ENCODE data around the gene TMEM132A.
"Not testable (repeated sequence)": the region's sequence is repeated elsewhere in the genome, so short reads cannot be mapped to it uniquely, and the experiment has no call there.

TMEM132A gene

DNA sequence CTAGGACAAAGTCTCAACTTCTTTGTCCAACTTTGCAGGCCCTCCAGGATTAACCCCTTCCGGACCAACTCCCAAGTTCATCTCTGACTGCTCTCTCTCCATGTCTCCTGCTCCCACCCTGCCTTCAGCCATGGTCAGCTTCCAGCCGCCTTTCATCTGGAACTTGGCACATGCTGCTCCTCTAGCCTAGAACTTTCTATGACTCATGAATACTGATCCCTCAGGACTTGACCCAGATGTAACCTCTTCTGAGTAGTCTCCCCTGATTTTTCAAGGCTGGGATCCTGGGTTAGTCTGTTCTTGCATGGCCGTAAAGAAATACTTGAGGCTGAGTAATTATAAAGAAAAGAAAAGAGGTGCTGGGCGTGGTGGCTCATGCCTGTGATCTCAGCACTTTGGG lies 32.9 kb downstream of the TMEM132A start:
- no peak for DNase-seq (ENCODE audit: low read depth in 3 of 3)

DNA sequence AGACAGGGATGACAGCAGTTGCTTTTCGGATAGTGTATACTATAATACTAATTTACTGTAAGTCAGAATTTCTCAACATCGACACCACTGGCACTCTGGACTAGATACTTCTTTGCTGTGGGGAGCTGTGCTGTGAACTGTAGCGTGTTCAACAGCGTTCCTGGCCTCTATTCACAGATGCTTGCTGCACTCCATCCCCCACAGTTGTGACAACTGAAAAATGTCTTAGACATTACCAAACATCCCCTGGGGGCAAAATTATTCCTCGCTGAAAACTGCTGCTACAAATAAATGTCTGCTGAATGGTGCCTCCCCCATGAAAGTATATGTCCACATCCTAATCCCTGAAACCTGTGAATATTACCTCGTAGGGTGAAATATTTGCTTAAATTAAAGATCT lies 35.2 kb downstream of the TMEM132A start:
- DNase-seq (ENCODE audit: low read depth in 3 of 3) = no peak

DNA sequence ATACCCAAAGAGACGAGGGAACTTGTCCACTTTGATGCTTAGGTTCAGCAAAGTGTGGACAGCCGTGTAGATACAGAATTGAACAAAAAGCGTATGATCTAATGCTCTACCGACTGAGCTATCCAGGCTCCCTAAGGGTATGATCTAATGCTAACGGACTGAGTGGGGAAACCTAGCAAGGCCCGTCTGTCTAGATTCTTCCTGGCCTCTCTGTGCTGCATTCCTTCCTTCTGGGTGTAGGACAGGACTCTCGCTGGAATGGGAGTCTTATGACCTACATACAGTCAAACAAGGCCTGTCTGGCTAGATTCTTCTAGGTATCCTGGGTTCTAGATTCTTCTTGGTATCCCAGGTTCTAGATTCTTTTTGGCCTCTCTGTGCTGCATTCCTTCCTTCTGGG lies 36.1 kb downstream of the TMEM132A start:
- no peak for DNase-seq (ENCODE audit: low read depth in 3 of 3)

DNA sequence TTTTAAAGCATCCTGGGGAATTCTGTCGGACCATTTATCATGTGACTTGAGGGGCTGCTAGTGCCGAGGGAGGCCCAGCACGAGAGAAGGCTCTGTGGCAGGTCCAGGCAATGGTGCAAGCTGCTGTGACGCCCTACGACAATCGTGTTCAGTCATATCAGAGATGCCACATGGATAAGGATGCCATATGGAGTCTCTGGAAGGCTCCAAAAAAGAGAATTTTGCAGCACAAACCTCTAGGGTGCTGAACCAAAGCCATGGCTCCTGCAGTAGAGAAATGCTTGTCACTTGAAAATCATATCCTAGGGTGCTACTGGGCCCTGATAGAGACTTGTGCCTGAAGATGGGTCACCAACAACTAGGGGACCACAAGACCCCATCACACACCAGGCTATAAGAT lies 40.5 kb downstream of the TMEM132A start:
- DNase-seq (ENCODE audit: low read depth in 3 of 3) = no peak

DNA sequence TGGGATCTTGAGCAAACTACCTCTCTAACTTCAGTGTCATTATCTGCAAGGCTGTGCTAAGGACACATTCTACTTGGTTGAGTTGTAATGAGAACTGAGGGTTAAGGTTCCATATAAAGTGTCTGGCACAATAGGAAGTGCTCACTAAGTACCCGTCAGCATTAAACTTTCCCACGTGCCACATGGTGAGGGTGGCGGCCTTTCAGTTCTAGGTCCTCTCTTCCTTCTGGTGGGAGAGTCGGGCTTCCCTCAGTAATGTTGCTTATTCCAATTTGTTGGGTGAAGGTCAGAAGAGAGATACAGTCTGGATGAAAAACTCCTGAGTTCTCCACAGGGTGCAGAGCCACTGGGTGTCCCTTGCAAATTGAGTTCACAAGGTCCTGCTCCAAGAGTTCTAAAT lies 42.6 kb downstream of the TMEM132A start:
- DNase-seq (ENCODE audit: low read depth in 3 of 3) = no peak

DNA sequence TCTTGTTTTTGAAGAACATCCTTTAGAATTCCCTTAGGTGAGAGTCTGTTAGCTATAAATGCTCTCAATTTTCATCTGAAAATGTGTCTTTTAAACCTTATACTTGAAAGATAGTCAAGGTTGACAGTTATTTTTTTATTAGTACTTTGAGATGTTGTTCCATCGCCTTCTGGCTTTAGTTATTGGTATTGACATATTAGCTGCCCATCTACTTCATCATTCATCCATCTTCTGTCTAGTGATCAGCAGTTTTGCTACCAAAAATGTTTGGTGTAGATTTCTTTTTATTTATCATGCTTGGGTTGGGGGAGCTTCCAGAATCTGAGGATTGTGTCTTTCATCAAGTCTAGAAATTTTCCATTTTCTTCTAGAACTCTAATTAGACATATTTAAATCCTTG lies 44.0 kb downstream of the TMEM132A start:
- no peak for DNase-seq (ENCODE audit: low read depth in 3 of 3)

DNA sequence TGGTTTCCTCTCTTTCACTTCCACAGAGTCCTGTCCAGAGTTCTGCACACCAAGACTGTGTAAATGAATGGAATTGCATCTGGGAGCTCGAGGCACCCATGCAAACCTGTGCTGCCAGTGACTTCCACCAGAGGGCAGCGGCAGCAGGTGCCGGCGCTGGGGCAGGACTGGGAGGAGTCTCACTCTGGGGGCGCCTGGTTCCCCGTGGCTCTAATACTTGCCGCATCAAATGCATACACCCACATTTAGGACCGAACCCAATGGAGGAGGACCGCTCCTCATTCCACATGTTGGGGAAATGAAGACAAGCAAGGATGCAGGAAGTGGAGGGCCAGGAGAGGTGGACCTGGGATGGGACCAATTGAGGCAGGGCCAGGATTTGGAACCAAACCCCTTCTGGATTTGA lies 46.1 kb downstream of the TMEM132A start:
- peak; percentile 71 to 83 (median 71) for DNase-seq (ENCODE audit: low read depth in 3 of 3)

DNA sequence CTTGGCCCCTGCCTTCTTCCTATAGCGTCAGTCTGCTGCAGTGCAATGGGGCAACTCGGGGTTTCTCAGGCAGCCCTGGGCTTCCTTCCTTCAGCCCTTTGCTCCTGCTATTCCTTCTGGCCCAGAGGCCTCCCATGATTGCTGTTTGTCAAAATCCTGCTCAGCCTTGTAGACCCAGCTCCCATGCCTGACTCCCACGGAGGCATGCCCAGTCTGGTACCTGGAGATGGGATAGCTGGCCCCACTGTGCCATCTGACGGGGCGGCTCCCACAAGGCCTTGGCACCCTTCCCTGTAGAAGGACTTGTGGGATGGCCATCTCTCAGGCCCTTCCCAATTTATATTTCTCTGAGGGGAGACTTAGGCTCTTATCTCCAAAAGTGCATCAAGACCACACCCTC lies 46.6 kb downstream of the TMEM132A start:
- no peak for DNase-seq (ENCODE audit: low read depth in 3 of 3)

DNA sequence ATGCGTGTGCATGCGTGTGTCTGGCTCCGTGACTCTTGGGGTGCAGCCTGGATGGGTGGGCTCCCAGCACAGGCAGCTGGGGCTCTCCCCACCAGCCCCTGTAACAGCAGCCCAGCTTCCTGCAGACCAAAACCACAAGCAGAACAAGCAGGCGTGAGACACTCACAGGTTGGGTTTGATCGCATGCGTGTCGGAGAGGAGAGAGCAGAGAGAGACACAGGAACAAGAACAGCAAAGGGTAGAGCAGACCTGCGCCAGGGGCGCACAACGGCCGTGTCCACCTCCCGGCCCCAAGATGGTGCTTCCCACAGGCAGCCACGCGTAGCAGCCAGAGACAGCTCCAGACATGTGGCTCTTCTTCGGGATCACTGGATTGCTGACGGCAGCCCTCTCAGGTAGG lies 47.3 kb downstream of the TMEM132A start, which contains the start of gene CD6:
Gene CD6 (plus strand): TSS at position 161 of the 400 bp plus-strand sequence. CDS start 186 bp downstream, at position 347.
- peak in 1 of 3 experiments; percentile 69 for DNase-seq (ENCODE audit: low read depth in 3 of 3)

DNA sequence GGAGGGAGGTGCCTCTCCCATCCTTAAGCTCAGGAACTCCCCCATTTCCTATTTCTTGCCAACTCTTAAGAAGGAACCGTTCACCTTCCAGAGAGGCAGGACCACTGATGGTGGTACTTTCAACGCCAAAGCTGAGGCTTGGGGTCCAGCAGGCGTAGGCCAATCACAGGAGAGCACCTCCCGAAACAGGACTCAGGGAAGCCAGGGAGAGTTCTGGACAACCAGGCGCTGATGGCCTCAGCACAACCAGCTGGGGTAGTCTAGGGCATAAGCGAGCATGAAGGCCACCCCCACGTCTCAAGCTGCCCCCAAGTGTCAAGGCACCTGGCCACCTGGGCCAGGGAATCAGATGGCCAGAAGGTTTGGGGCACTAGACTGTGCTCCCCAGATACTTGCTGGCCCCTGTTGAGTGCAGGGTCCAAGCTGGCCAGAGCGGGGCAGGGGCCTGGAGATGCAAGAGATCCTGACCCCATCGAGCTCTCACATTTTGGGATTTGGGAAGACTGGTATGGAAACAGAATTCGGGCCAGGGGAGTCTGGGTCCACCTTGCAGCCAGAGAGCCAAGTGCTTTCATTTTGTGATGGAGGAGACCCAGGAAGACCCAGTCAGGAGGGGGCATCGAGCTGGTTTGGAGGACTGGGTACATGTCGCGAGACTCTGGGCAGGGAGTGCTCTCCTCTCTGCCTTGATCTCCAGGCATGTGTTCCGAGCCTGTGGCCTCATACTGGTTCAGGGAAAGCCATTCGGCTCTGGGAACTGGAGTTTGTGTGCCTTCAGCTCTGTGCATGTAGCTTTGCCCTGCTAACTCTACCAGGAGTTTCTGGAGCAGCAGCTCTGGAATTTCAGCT lies 48.1 kb downstream of the TMEM132A start:
- no peak for DNase-seq (ENCODE audit: low read depth in 3 of 3)

DNA sequence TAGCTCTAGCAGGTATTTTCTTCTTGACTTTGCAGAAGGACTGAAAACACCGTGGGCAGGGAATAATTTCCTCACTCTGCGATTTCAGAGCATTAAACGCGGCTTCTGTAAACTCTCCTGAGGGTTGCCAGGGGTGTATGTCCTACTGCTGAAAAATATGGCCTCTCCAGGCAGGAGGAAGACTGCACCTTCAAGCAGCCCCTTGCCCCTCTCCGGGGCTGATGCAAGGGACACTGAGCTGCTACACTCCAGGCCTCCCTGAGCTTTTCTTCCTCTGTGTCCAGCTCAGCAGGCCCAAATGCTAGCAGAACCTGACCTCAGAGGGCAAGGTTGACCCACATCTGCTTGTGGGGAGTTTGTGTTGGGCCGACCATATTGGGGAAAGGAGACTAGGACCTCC lies 49.4 kb downstream of the TMEM132A start:
- DNase-seq (ENCODE audit: low read depth in 3 of 3) = no peak

DNA sequence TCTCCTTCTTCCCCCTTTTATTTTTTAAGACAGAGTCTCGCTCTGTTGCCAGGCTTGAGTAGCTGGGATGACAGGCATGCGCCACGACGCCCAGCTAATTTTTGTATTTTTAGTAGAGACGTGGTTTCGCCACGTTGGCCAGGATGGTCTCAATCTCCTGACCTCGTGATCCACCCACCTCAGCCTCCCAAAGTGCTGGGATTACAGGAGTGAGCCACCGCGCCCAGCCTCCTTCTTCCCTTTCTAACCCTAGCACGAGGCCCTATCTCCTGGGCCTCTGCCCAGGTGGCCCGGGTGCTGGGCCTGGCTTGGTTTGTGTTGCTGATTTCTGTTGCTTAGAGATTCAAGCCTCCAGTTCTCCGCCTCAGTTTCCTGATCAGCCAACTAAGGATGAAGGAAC lies 50.1 kb downstream of the TMEM132A start:
- not testable (repeated sequence) for DNase-seq (ENCODE audit: low read depth in 3 of 3)

DNA sequence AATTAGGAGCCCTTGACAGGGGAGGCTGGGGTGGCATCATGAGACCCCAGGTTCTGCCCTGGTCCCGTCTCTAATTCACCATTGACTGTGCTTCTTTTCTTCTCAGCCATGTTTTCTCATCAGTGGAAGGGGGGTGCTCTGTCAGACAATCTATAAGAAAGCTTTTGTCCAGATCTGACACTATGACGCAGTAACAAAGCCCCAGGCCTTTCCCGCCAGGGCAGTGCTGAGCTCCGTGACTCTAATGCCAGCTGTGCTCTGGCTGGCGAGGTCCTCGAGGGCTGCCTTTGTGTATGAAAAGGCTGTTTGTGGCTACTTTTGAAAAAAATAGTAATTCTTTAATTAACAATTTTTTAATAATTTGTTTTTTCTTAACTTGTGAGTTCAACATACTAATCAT lies 50.5 kb downstream of the TMEM132A start:
- DNase-seq (ENCODE audit: low read depth in 3 of 3) = no peak

DNA sequence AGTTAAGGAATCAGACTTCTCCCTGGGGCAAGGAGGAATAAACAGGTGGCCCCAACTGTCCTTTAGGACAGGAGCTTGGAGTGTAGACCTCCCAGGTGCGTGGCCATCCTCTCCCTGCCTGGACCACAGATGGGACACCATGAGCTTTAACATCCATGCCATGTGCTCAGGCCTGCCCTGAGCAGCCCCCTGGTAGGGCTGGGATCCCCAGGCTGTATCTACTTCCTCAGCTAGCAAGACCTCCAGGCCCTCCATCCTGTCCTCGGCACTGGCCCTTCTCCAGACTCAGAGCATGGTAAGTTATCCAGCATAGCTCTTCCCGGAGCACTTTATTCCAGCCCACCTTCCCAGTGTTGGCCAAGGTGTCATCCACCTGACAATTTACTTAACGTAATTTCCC lies 53.0 kb downstream of the TMEM132A start:
- DNase-seq (ENCODE audit: low read depth in 3 of 3) = no peak

DNA sequence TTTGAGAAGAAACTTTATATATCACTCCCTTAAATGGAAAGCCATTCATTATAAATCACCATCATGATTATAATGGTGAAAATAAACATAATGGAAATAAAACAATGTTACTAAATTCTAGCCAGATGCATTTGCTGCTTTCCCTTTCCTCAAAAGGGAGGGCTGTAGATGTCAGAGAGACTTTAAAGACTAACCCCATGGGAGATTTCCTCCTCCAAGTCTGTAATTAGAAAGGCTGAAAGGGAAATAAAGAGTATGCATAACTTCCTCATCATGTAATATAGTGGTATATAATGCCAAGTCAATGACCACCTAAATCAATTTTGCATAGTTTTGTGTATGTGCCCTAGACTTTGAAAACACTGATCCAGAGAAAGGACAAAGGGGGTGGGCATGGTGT lies 53.6 kb downstream of the TMEM132A start:
- DNase-seq (ENCODE audit: low read depth in 3 of 3) = no peak

DNA sequence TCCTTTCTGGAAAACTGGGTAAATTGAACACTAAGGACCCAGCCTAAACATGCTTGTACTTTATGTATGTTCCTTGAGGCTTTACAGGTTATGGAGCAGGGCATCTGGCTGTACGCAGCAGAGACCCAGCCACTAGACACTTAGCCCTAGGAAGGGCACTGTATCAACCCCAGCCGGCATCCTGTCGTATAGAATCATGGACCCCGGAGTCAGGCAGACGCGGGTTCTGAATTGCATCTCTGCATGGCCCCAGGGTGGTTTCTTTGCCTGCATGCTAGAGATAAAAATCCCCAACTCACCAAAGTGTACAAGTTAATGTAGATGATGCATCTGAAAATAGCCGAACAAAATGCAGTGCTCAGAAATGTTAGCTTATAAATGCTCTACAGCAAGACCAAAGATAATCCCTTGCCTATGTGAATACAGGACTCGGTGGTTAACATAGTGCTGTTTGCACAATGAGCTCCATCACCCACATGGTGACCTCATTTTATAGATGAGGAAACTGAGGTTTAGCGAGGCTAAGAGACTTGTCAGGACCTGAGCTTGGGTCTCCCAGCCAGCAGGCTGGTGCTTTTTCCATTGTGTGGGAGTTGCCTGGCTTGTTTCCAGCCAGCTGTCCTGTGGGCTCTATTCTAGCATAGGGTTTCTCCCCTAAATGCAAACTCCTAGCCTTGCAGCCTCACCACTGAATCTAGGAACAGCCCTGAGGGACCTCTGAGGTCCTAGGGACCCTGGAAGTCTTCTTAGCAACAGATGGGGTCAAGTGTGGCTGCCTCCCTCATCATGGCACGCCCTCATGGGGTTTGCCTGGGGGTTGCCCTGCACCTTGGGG lies 54.5 kb downstream of the TMEM132A start:
- DNase-seq (ENCODE audit: low read depth in 3 of 3) = peak in 2 of 3 experiments; percentile 63 to 88

DNA sequence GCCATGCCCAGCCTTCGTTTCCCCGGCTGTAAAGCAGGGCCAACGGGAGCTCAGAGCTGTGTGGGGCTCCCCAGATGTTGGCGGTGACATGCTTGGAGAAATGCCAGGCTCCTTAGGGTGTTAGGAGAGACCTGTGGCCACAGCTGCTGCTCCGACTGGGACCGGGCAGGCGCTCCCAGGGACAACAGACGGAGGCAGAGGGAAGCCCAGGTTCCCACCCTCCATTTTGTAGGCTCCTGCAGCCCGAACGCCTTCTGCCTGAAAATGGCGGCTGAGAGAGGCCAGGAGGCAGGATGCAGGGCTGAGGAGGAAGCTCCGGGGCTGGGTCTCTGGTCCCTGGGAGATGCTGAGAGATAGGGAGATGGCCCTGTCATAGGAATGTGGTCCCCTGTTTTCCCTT lies 57.3 kb downstream of the TMEM132A start:
- no peak for DNase-seq (ENCODE audit: low read depth in 3 of 3)

DNA sequence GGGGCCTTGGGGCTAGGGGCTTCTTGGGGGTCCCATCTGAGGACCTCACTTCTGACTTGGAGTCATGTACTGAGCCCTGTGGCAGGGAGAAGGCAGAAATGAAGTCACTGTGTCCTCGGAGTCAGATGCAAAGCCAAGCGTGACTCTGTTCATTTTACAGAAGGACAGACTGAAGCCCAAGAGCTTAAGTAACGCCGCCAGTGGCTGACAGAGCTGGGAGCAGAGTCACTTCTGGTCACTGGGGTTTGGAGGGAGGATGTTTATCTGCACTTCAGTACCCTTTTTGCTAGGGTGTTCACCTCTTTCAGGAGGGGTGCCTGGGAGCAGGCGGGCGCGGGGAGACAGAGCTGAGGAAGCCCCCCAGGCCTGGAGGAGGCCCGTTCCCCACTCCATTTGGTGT lies 57.9 kb downstream of the TMEM132A start:
- no peak for DNase-seq (ENCODE audit: low read depth in 3 of 3)

DNA sequence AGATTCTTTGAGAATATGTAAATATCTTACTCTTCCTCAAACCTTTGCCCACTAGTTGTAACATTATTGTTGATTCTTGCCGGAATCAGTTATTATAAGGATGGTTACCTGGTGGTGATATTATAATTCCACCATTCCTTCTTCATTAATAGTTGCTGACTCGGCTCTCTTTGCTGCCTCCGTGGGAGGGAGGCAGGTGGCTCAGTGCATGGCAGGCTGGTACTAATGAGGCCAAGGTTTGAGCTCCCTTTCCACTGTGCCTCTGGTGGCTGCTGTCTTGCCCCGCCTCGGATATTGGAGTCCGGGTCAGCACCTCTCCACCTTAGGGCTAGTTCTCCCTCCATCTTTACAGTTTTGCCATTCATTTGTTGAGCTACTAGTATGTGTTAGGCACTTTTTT lies 59.9 kb downstream of the TMEM132A start:
- no peak for DNase-seq (ENCODE audit: low read depth in 3 of 3)

DNA sequence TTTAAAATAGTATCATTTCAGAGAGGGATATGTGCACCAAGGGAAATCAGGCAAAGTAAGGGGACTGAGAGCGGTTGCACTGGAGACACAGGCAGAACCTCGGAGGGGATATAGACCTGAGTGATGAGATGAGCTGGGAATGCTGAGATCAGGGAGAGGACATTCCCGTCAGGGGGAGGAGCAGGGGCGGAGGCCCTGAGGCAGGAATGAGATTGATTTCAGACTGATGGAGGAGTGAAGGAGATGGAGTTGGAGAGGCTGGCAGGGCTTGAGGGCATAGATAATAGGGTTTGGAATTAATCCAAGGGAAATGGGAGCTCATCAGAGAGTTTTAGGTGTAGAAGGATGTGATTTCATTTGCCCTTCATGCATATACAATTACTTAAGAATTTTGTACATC lies 60.4 kb downstream of the TMEM132A start:
- no peak for DNase-seq (ENCODE audit: low read depth in 3 of 3)

DNA sequence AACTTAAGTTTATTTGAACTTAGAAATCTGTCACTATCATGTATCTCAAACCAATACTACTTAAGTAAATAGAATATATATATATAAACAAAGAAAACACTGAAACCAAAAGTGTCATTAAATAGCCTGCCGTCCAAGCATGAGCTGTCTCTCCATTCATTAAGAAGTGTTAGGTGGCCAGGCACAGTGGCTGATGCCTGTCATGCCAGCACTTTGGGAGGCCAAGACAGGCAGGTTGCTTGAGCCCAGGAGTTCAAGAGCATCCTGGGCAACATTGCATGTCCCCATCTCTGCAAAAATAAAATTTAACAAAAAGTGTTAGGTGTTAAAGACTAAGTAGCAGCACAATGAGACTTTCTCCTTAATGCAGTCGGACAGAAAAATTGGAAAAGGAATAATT lies 61.2 kb downstream of the TMEM132A start:
- no peak for DNase-seq (ENCODE audit: low read depth in 3 of 3)

DNA sequence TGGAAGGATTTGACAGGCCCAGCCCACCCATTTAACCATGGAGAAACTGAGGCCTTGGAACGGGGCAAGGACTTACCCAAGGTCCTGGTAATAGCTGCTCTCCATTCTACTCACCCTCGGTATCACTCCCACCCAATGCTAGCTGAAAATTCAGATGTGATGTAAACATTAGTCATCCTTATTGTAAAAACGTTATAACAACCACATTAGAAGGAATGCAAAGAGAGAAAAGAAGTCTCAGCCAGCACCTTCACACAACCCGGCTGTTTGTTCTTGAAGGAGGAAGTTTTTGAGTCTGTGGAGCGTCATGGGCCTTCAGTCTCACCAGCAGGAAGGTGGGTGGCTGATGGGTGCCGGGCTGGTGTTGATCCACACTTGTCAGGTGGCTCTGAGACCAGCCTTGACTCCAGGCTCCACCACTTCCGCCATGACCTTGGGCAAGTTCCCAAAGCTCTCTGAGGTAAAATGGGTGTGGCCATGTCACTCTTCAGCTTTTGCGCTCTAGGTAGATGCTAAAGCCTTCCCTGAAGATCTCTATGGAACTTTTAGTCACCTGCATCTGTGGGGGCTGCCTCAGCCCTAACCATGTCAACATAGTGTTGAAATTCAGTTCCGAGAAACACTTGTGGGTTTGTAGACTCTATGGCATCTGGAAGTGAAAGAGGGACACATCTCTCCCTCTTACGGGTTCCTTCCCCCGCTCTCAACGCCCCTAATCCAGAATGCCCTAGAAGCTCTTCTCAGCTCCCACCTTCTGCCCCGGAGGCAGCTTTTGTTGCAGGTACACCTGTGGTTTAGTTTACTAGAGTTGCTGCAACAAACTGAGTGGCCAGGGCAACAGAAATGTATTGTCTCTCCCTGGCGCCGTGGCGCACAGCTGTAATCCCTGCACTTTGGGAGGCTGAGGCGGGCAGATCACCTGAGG lies 62.0 kb downstream of the TMEM132A start:
- DNase-seq (ENCODE audit: low read depth in 3 of 3) = peak; percentile 80 to 89 (median 81)
